Sigmoid colon (tissue), 7 donors: ENCODE results near the gene PPP4R3B. TPM values are rescaled to one million over a fixed set of nuclear protein-coding genes. Genes with fewer than 3 reads are reported as not detected.

ENCODE experiments used
- DNase-seq: peaks from one replicate; pipeline ENCODE4 v3.0.0-alpha.2; 2019
- H3K27ac ChIP-seq, 4 donors: fragments of 200-600 bp; sonication (generic); one replicate each; pipeline ENCODE4 v1.5.1; 2016 to 2019; ENCODE audit warnings: mild to moderate bottlenecking in 1 of 4
- H3K27me3 ChIP-seq, 3 donors: fragments of 200-600 bp; sonication (generic); one replicate each; pipeline ENCODE4 v1.5.1; 2019; ENCODE audit warnings: mild to moderate bottlenecking in 1 of 3
- H3K36me3 ChIP-seq, 4 donors: fragments of 200-600 bp; sonication (generic); one replicate each; pipeline ENCODE4 v1.5.1; 2016 to 2019
- H3K4me1 ChIP-seq, 4 donors: fragments of 200-600 bp; sonication (generic); one replicate each; pipeline ENCODE4 v1.5.1; 2017 to 2019
- H3K4me3 ChIP-seq, 4 donors: fragments of 200-600 bp; sonication (generic); one replicate each; pipeline ENCODE4 v1.5.1; 2017 to 2019; ENCODE audit warnings: mild to moderate bottlenecking in 2 of 4, moderate library complexity in 1 of 4
- H3K9me3 ChIP-seq, 4 donors: fragments of 200-600 bp in 3 of 4; sonication (generic) in 3 of 4; one replicate each; pipeline versions ENCODE4 v1.5.1 to v1.6.1; 2013 to 2019
- CTCF ChIP-seq, 4 experiments: fragments of 450-650 bp in 3 of 4; fragments of 200-600 bp in 1 of 4; IDR thresholded peaks; one replicate each; pipeline ENCODE4 v1.5.1; 2016 to 2019; ENCODE audit warnings: antibody characterized with exemption in 4 of 4, mild to moderate bottlenecking in 3 of 4, moderate library complexity in 2 of 4
- EP300 ChIP-seq, 4 donors: sonication (generic); formaldehyde crosslinking; IDR thresholded peaks; one replicate each; pipeline ENCODE4 v1.6.1; 2017; ENCODE audit warnings: antibody characterized with exemption in 4 of 4
- POLR2A ChIP-seq, 2 donors: fragments of 450-650 bp; IDR thresholded peaks; one replicate each; pipeline ENCODE4 v1.6.1; 2016; ENCODE audit warnings: antibody characterized with exemption in 2 of 2, mild to moderate bottlenecking in 2 of 2, moderate library complexity in 2 of 2
- POLR2AphosphoS5 ChIP-seq, 4 donors: sonication (generic); formaldehyde crosslinking; IDR thresholded peaks; one replicate each; pipeline ENCODE4 v1.6.1; 2017; ENCODE audit warnings: antibody characterized with exemption in 4 of 4
- WGBS, 2 donors: extraction: QIAGEN DNeasy Blood & Tissue Kit; methylation state at CpG; one replicate each; pipeline ENCODE4 v1.1.7; 2013; 5-methylcytosine and 5-hydroxymethylcytosine counted together
- intact Hi-C: fragments of 100-400 bp; cut with DNase I; formaldehyde crosslinking; loops from one replicate; pipeline ENCODE4 v1.15.1; 2023
- polyA plus RNA-seq, 3 donors: library from polyadenylated mRNA; stranded (reverse); fragments of 200-250 nt; gene quantifications; one replicate each; pipeline ENCODE4 v1.2.3, GENCODE V29; 2013
- small RNA-seq, 3 donors: library from RNA; depleted of rRNA; stranded (forward); fragments of <200 nt; gene quantifications; one replicate each; pipeline ENCODE3, GENCODE V24; 2016
- total RNA-seq, 4 donors: library from RNA; depleted of rRNA; stranded (reverse); fragments of >200 nt; gene quantifications; one replicate each; pipeline ENCODE4 v1.1.0, GENCODE V29; 2016
- donor health status: healthy with polysubstance abuse.
- donor health status: Bipolar disorder and iron deficiency.
- donor health status: healthy.

PPP4R3B gene
- total and polyA plus RNA-seq, 7 donors, result 29.4 to 88.5 (median 75.8) TPM

- H3K27ac ChIP-seq, result no peak overlapping the region
- no peaks in the 10 kb centered on the region for H3K27me3 ChIP-seq
- no peak for TF ChIP-seq POLR2AphosphoS5 (IDR thresholded peaks at IDR 0.05)
- no peak for TF ChIP-seq EP300 (IDR thresholded peaks at IDR 0.05)
- no peak for TF ChIP-seq CTCF (IDR thresholded peaks at IDR 0.05)
- no peak for TF ChIP-seq POLR2A (IDR thresholded peaks at IDR 0.05)
- WGBS, 2 donors, result 74 to 78% methylated on average over 2 of the region's 2 CpGs
- intact Hi-C loops, result no loop called here
- H3K36me3 ChIP-seq, result no peaks in the 10 kb centered on the region
- no peaks in the 10 kb centered on the region for H3K9me3 ChIP-seq
- no peaks in the 10 kb centered on the region for H3K4me1 ChIP-seq
- no peak overlapping the region for H3K4me3 ChIP-seq
- no peak for DNase-seq
These were observed 117.4 kb downstream of the PPP4R3B start for GRCh38 chr2:55500025-55500424.

- no peak overlapping the region for H3K27ac ChIP-seq
- no peak for DNase-seq
- H3K4me3 ChIP-seq, result no peak overlapping the region
- WGBS, 2 donors, result 78 to 86% methylated on average over 6 of the region's 6 CpGs
- no peaks in the 10 kb centered on the region for H3K4me1 ChIP-seq
- no peak for TF ChIP-seq EP300 (IDR thresholded peaks at IDR 0.05)
- no peak for TF ChIP-seq CTCF (IDR thresholded peaks at IDR 0.05)
- no peak for TF ChIP-seq POLR2A (IDR thresholded peaks at IDR 0.05)
- no peak for TF ChIP-seq POLR2AphosphoS5 (IDR thresholded peaks at IDR 0.05)
- intact Hi-C loops, result no loop called here
- no peaks in the 10 kb centered on the region for H3K27me3 ChIP-seq
- no peaks in the 10 kb centered on the region for H3K36me3 ChIP-seq
- H3K9me3 ChIP-seq, result no peaks in the 10 kb centered on the region
These were observed 118.8 kb downstream of the PPP4R3B start for GRCh38 chr2:55498582-55498981.

Small RNAs within 50 kb of the gene (small RNA-seq; reads per million reads assigned to genes)
- gene RF00586 (0 reads per million in 3 donors), gene RNU6-634P (0 reads per million in 3 donors)

Other genes starting within 250 kb of the PPP4R3B start
- gene CCDC88A, start 197.8 kb downstream of the PPP4R3B start, total RNA-seq, result 10 to 100 TPM; 33.8 to 72.8 (median 44.8) TPM
- 1 to 10 TPM; 5.4 to 6.4 (median 5.5) TPM for gene CCDC88A, start 197.8 kb downstream of the PPP4R3B start, polyA plus RNA-seq
- gene CFAP36, start 97.9 kb downstream of the PPP4R3B start, total RNA-seq, result 10 to 100 TPM; 25.0 to 46.4 (median 33.0) TPM
- gene CFAP36, start 97.9 kb downstream of the PPP4R3B start, polyA plus RNA-seq, result 10 to 100 TPM; 15.7 to 26.4 (median 21.4) TPM
- 10 to 100 TPM; 11.5 to 17.5 (median 13.8) TPM for gene PNPT1, start 76.2 kb upstream of the PPP4R3B start, total RNA-seq
- 10 to 100 TPM in 1 of 3 donors, 1 to 10 TPM in 2; 3.0 to 11.7 (median 5.1) TPM for gene PNPT1, start 76.2 kb upstream of the PPP4R3B start, polyA plus RNA-seq